Astrocyte (in vitro differentiated cells and primary cell): ENCODE data around the gene TOMM22. TPM values are rescaled to one million over a fixed set of nuclear protein-coding genes. Genes with fewer than 3 reads are reported as not detected.
"Not testable (repeated sequence)": the region's sequence is repeated elsewhere in the genome, so short reads cannot be mapped to it uniquely, and the experiment has no call there.

ENCODE experiments used
- DNase-seq: peaks from one replicate; pipeline ENCODE4 v3.0.0-alpha.2; 2010; ENCODE audit warnings: low read depth
- FAIRE-seq: peaks from 2 replicates; lab custom pipeline; 2011; peaks lifted over from hg19 to GRCh38; lab: Jason Lieb, UNC
- H2AFZ ChIP-seq: 2 replicates; pipeline ENCODE4 v1.6.0; 2012; ENCODE audit warnings: low read depth, low read length, inconsistent platforms
- H3K27ac ChIP-seq: 2 replicates; pipeline ENCODE4 v1.5.1; 2011; ENCODE audit warnings: low read depth, low read length, inconsistent platforms
- H3K27me3 ChIP-seq: 2 replicates; pipeline ENCODE4 v1.6.0; 2011; ENCODE audit warnings: low read length, inconsistent platforms; ENCODE audit not compliant: insufficient read depth
- H3K36me3 ChIP-seq: 2 replicates; pipeline ENCODE4 v1.5.1; 2011; ENCODE audit warnings: low read length, inconsistent platforms; ENCODE audit not compliant: insufficient read depth
- H3K4me1 ChIP-seq: 2 replicates; pipeline ENCODE4 v1.5.1; 2011; ENCODE audit warnings: low read length, inconsistent platforms; ENCODE audit not compliant: insufficient read depth
- H3K4me2 ChIP-seq: 2 replicates; pipeline ENCODE4 v1.6.0; 2012; ENCODE audit warnings: low read length, inconsistent platforms
- H3K4me3 ChIP-seq: 2 replicates; pipeline ENCODE4 v1.5.1; 2011; ENCODE audit warnings: low read depth, mild to moderate bottlenecking, low read length, inconsistent platforms; ENCODE audit not compliant: insufficient read depth
- H3K79me2 ChIP-seq: 2 replicates; pipeline ENCODE4 v1.6.0; 2012; ENCODE audit warnings: mild to moderate bottlenecking, low read length, inconsistent platforms; ENCODE audit not compliant: insufficient read depth
- H3K9ac ChIP-seq: 2 replicates; pipeline ENCODE4 v1.6.0; 2012; ENCODE audit warnings: mild to moderate bottlenecking, low read length, inconsistent platforms
- H3K9me3 ChIP-seq: 2 replicates; pipeline ENCODE4 v1.5.1; 2012; ENCODE audit warnings: low read depth, mild to moderate bottlenecking, low read length, inconsistent platforms; ENCODE audit not compliant: insufficient read depth
- H4K20me1 ChIP-seq: 2 replicates; pipeline ENCODE4 v1.6.0; 2012; ENCODE audit warnings: low read length, inconsistent platforms; ENCODE audit not compliant: insufficient read depth
- H3K27ac Mint-ChIP-seq: one replicate; pipeline ENCODE4 v1.8.0; 2021; ENCODE audit warnings: mild to moderate bottlenecking, mixed read lengths; ENCODE audit not compliant: unreplicated experiment
- H3K27me3 Mint-ChIP-seq: one replicate; pipeline ENCODE4 v1.8.0; 2021; ENCODE audit warnings: low read depth, mixed read lengths; ENCODE audit not compliant: unreplicated experiment
- H3K36me3 Mint-ChIP-seq: one replicate; pipeline ENCODE4 v1.8.0; 2021; ENCODE audit warnings: low read depth, mixed read lengths; ENCODE audit not compliant: unreplicated experiment
- H3K4me1 Mint-ChIP-seq: one replicate; pipeline ENCODE4 v1.8.0; 2021; ENCODE audit warnings: low read depth, mixed read lengths; ENCODE audit not compliant: unreplicated experiment
- H3K4me3 Mint-ChIP-seq: one replicate; pipeline ENCODE4 v1.8.0; 2021; ENCODE audit warnings: mild to moderate bottlenecking, moderate library complexity, mixed read lengths; ENCODE audit not compliant: unreplicated experiment
- H3K9me3 Mint-ChIP-seq: one replicate; pipeline ENCODE4 v1.8.0; 2021; ENCODE audit warnings: mild to moderate bottlenecking, mixed read lengths; ENCODE audit not compliant: unreplicated experiment
- EZH2 ChIP-seq: IDR thresholded peaks from 2 replicates; pipeline ENCODE4 v1.6.1; 2012; ENCODE audit warnings: mild to moderate bottlenecking, low read length, inconsistent platforms; ENCODE audit not compliant: insufficient read depth
- total RNA-seq: library from RNA; stranded (reverse); gene quantifications from 2 replicates; pipeline ENCODE4 v1.2.1, GENCODE V29; 2021
- TF ChIP-seq, protein P1 (sequence below): IDR thresholded peaks from 2 replicates; pipeline ENCODE4 v1.5.1; 2011; ENCODE audit warnings: low read depth, mild to moderate bottlenecking, inconsistent platforms, low read length, moderate library complexity; ENCODE audit not compliant: insufficient read depth

TOMM22 gene
- total RNA-seq, 1 donor from 2014 or later: 77.8 TPM

DNA sequence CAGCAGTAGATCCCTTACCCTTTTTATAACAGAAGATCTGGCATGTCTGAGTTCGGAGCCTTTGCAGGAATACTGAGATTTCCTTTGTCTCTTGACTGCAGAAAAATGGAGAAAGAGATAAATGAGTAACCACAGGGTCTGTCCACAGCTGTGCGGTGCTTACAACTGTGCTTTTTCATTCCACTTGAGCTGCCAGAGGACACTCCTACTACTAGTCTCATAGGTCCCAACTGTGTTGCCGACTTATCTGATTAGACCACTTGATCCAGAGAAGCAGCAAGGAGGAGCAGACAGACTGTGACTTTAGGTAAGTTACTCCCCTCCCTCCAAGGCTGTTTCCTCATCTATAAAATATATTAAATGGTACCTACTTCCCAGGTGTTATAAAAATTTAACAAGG lies 43.0 kb upstream of the TOMM22 start:
- TF ChIP-seq, protein P1, sequence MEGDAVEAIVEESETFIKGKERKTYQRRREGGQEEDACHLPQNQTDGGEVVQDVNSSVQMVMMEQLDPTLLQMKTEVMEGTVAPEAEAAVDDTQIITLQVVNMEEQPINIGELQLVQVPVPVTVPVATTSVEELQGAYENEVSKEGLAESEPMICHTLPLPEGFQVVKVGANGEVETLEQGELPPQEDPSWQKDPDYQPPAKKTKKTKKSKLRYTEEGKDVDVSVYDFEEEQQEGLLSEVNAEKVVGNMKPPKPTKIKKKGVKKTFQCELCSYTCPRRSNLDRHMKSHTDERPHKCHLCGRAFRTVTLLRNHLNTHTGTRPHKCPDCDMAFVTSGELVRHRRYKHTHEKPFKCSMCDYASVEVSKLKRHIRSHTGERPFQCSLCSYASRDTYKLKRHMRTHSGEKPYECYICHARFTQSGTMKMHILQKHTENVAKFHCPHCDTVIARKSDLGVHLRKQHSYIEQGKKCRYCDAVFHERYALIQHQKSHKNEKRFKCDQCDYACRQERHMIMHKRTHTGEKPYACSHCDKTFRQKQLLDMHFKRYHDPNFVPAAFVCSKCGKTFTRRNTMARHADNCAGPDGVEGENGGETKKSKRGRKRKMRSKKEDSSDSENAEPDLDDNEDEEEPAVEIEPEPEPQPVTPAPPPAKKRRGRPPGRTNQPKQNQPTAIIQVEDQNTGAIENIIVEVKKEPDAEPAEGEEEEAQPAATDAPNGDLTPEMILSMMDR: no peak
- TF ChIP-seq EZH2: no peak
- Histone ChIP-seq H3K9me3 (no peaks in the 10 kb centered on the region), H3K4me3 (no peak overlapping the region), H3K9ac (no peak overlapping the region), H3K36me3 (no peaks in the 10 kb centered on the region), H3K27ac (no peak overlapping the region), H3K4me1 (no peaks in the 10 kb centered on the region), H3K4me2 (no peak overlapping the region), H3K79me2 (no peaks in the 10 kb centered on the region), H3K27me3 (no peaks in the 10 kb centered on the region), H4K20me1 (no peaks in the 10 kb centered on the region), H2AFZ (no peak overlapping the region)
- peaks cover 11% of the 10 kb centered on the region for H3K4me1 Mint-ChIP-seq
- no peaks in the 10 kb centered on the region for H3K9me3 Mint-ChIP-seq
- peak overlapping the region; percentile 18 for H3K27ac Mint-ChIP-seq
- FAIRE-seq (no peak), DNase-seq (peak; percentile 38)
- no peaks in the 10 kb centered on the region for H3K27me3 Mint-ChIP-seq
- H3K36me3 Mint-ChIP-seq: peaks cover 18% of the 10 kb centered on the region
- H3K4me3 Mint-ChIP-seq: no peak overlapping the region

DNA sequence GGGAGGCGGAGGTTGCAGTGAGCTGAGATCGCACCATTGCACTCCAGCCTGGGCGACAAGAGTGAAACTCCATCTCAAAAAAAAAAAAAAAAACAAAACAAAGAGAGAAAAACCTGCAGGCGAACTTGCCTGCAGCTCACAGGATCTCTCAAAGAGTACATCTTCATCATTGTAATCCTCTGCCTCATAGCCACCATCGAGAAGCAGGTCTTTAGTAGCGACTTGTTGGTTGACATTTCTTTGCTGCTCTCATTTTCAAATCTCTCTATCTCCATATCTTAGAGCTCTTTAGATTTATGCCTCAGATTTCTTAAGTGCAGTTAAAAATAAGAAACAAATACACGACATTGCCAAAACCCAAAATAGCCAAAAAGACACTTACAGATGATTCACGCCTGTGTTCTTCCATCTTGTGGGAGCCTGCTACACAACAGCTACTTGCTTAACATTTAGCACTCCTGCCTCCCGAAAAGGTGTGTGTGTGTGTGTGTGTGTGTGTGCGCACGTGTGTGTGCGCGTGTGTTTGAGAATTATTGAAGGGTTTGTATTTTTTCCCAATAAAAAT lies 40.2 kb upstream of the TOMM22 start:
- Histone ChIP-seq H3K9ac (no peak overlapping the region), H3K27me3 (no peaks in the 10 kb centered on the region), H4K20me1 (no peaks in the 10 kb centered on the region), H3K27ac (no peak overlapping the region), H3K4me3 (no peak overlapping the region), H2AFZ (no peak overlapping the region), H3K9me3 (no peaks in the 10 kb centered on the region), H3K36me3 (no peaks in the 10 kb centered on the region), H3K4me2 (no peak overlapping the region), H3K79me2 (no peaks in the 10 kb centered on the region), H3K4me1 (no peaks in the 10 kb centered on the region)
- Mint-ChIP-seq H3K9me3 (no peaks in the 10 kb centered on the region), H3K36me3 (peaks cover 11% of the 10 kb centered on the region), H3K4me1 (peaks cover 11% of the 10 kb centered on the region), H3K27me3 (no peaks in the 10 kb centered on the region), H3K27ac (no peak overlapping the region), H3K4me3 (no peak overlapping the region)
- FAIRE-seq: no peak
- TF ChIP-seq, protein P1: no peak
- TF ChIP-seq EZH2: no peak
- no peak for DNase-seq

DNA sequence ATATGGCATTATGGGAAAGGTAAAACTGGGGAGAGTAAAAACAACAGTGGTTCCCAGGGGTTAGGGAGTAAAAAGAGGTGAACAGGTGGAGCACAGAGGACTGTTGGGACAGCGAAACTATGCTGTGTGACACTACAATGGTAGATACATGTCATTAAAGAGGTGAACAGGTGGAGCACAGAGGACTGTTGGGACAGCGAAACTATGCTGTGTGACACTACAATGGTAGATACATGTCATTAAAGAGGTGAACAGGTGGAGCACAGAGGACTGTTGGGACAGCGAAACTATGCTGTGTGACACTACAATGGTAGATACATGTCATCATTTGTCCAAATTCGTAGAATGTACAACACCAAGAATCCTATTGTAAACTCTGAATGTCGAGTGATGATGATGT lies 37.5 kb upstream of the TOMM22 start:
- peaks cover 15% of the 10 kb centered on the region for H3K36me3 Mint-ChIP-seq

More for the DNA sequence above, 37.5 kb upstream of the TOMM22 start:
- H3K9me3 Mint-ChIP-seq, H3K4me2 ChIP-seq, H3K27ac Mint-ChIP-seq, H4K20me1 ChIP-seq, H3K4me3 Mint-ChIP-seq, FAIRE-seq, DNase-seq, H3K27ac ChIP-seq, H3K4me1 ChIP-seq, H2AFZ ChIP-seq, H3K4me3 ChIP-seq, H3K9me3 ChIP-seq, H3K27me3 ChIP-seq, H3K36me3 ChIP-seq, H3K79me2 ChIP-seq, H3K9ac ChIP-seq, H3K4me1 Mint-ChIP-seq, H3K27me3 Mint-ChIP-seq: not testable (repeated sequence)
